Central memory CD8-positive, alpha-beta T cell (primary cell): ENCODE measurements around the gene FUT3.

ENCODE experiments used
- ATAC-seq: fragments of 150-1000 bp; cut with Tn5 transposase; replicated peaks from 2 replicates; pipeline ENCODE4 v1.10.0; 2022; ENCODE audit warnings: mild to moderate bottlenecking, moderate FRiP score, moderate number of reproducible peaks; ENCODE audit not compliant: poor library complexity, severe bottlenecking; ENCODE audit errors: extremely low read depth
- DNase-seq, 2 donors: peaks; one replicate each; pipeline ENCODE4 v3.0.0; 2021; ENCODE audit warnings: low spot score in 2 of 2
- H3K27ac Mint-ChIP-seq: one replicate; pipeline ENCODE4 v1.8.0; 2022; ENCODE audit warnings: low read depth, mild to moderate bottlenecking, moderate library complexity, mixed read lengths
- H3K27me3 Mint-ChIP-seq: one replicate; pipeline ENCODE4 v1.8.0; 2022; ENCODE audit warnings: mixed read lengths
- H3K36me3 Mint-ChIP-seq: one replicate; pipeline ENCODE4 v1.8.0; 2022; ENCODE audit warnings: mild to moderate bottlenecking, moderate library complexity, mixed read lengths; ENCODE audit not compliant: insufficient read depth
- H3K4me1 Mint-ChIP-seq: one replicate; pipeline ENCODE4 v1.8.0; 2022; ENCODE audit warnings: mixed read lengths
- H3K4me3 Mint-ChIP-seq: one replicate; pipeline ENCODE4 v1.8.0; 2022; ENCODE audit warnings: mild to moderate bottlenecking, moderate library complexity, mixed read lengths
- H3K9me3 Mint-ChIP-seq: one replicate; pipeline ENCODE4 v1.8.0; 2022; ENCODE audit warnings: mixed read lengths

Gene FUT3

GRCh38 chr19:5851302-5851701 is at the start of gene FUT3:
TSS of gene FUT3 (minus strand) at chr19:5851449.
- no peak within 1 kb of the TSS for H3K27ac Mint-ChIP-seq
- no peaks in the 10 kb centered on the region for H3K27me3 Mint-ChIP-seq
- DNase-seq (no peak), ATAC-seq (no peak)
- no peaks in the 10 kb centered on the region for H3K36me3 Mint-ChIP-seq
- H3K9me3 Mint-ChIP-seq, result no peaks in the 10 kb centered on the region
- H3K4me3 Mint-ChIP-seq, result no peak within 1 kb of the TSS
- H3K4me1 Mint-ChIP-seq, result no peaks in the 10 kb centered on the region

- no peak for DNase-seq
- no peak overlapping the region for H3K4me3 Mint-ChIP-seq
- no peak overlapping the region for H3K27ac Mint-ChIP-seq
- H3K36me3 Mint-ChIP-seq, result peaks cover 33% of the 10 kb centered on the region
- H3K9me3 Mint-ChIP-seq, result no peaks in the 10 kb centered on the region
- no peaks in the 10 kb centered on the region for H3K27me3 Mint-ChIP-seq
- ATAC-seq, result no peak
- H3K4me1 Mint-ChIP-seq, result peaks cover 27% of the 10 kb centered on the region
These were observed 49.7 kb upstream of the FUT3 start for GRCh38 chr19:5900976-5901375.

GRCh38 chr19:5899728-5900526 is 48.7 kb upstream of the FUT3 start:
- Mint-ChIP-seq H3K36me3 (peaks cover 33% of the 10 kb centered on the region), H3K27me3 (no peaks in the 10 kb centered on the region), H3K4me3 (no peak overlapping the region), H3K9me3 (no peaks in the 10 kb centered on the region), H3K4me1 (peaks cover 27% of the 10 kb centered on the region), H3K27ac (no peak overlapping the region)
- no peak for DNase-seq
- ATAC-seq, result no peak

GRCh38 chr19:5897189-5897969 is 46.1 kb upstream of the FUT3 start:
- H3K4me3 Mint-ChIP-seq, result no peak overlapping the region
- peaks cover 13% of the 10 kb centered on the region for H3K4me1 Mint-ChIP-seq

GRCh38 chr19:5896365-5897076 is 45.3 kb upstream of the FUT3 start:
- peaks cover 17% of the 10 kb centered on the region for H3K4me1 Mint-ChIP-seq
- H3K27ac Mint-ChIP-seq, result no peak overlapping the region
- peaks cover 13% of the 10 kb centered on the region for H3K36me3 Mint-ChIP-seq
- ATAC-seq (no peak), DNase-seq (no peak)
- no peak overlapping the region for H3K4me3 Mint-ChIP-seq
- H3K27me3 Mint-ChIP-seq, result no peaks in the 10 kb centered on the region
- no peaks in the 10 kb centered on the region for H3K9me3 Mint-ChIP-seq

More at GRCh38 chr19:5897189-5897969, 46.1 kb upstream of the FUT3 start:
- H3K36me3 Mint-ChIP-seq, result peaks cover 17% of the 10 kb centered on the region
- ATAC-seq, result no peak
- no peak for DNase-seq
- H3K9me3 Mint-ChIP-seq, result no peaks in the 10 kb centered on the region
- H3K27me3 Mint-ChIP-seq, result no peaks in the 10 kb centered on the region
- no peak overlapping the region for H3K27ac Mint-ChIP-seq

GRCh38 chr19:5895890-5896289 is 44.6 kb upstream of the FUT3 start:
- H3K27me3 Mint-ChIP-seq, result no peaks in the 10 kb centered on the region
- ATAC-seq (no peak), DNase-seq (no peak)
- no peak overlapping the region for H3K27ac Mint-ChIP-seq
- peaks cover 9% of the 10 kb centered on the region for H3K36me3 Mint-ChIP-seq
- no peak overlapping the region for H3K4me3 Mint-ChIP-seq
- H3K4me1 Mint-ChIP-seq, result peaks cover 11% of the 10 kb centered on the region
- H3K9me3 Mint-ChIP-seq, result no peaks in the 10 kb centered on the region

- no peak overlapping the region for H3K27ac Mint-ChIP-seq
- DNase-seq (no peak), ATAC-seq (no peak)
- H3K9me3 Mint-ChIP-seq, result no peaks in the 10 kb centered on the region
- H3K4me1 Mint-ChIP-seq, result peaks cover 10% of the 10 kb centered on the region
- peaks cover 10% of the 10 kb centered on the region for H3K36me3 Mint-ChIP-seq
- H3K4me3 Mint-ChIP-seq, result no peak overlapping the region
- H3K27me3 Mint-ChIP-seq, result no peaks in the 10 kb centered on the region
These were observed 44.2 kb upstream of the FUT3 start for GRCh38 chr19:5895409-5895808.

GRCh38 chr19:5894704-5895349 is 43.6 kb upstream of the FUT3 start:
- no peaks in the 10 kb centered on the region for H3K9me3 Mint-ChIP-seq
- no peak for DNase-seq
- H3K4me3 Mint-ChIP-seq, result no peak overlapping the region
- no peak for ATAC-seq
- peaks cover 5% of the 10 kb centered on the region for H3K4me1 Mint-ChIP-seq
- H3K27me3 Mint-ChIP-seq, result no peaks in the 10 kb centered on the region
- no peak overlapping the region for H3K27ac Mint-ChIP-seq
- H3K36me3 Mint-ChIP-seq, result peaks cover 5% of the 10 kb centered on the region

- Mint-ChIP-seq H3K4me1 (peaks cover 4% of the 10 kb centered on the region), H3K36me3 (peaks cover 6% of the 10 kb centered on the region), H3K4me3 (no peak overlapping the region), H3K9me3 (no peaks in the 10 kb centered on the region), H3K27ac (no peak overlapping the region), H3K27me3 (no peaks in the 10 kb centered on the region)
- ATAC-seq (no peak), DNase-seq (no peak)
These were observed 42.9 kb upstream of the FUT3 start for GRCh38 chr19:5893907-5894703.

- H3K4me3 Mint-ChIP-seq, result no peak overlapping the region
- ATAC-seq, result no peak
- H3K27ac Mint-ChIP-seq, result no peak overlapping the region
These were observed 42.2 kb upstream of the FUT3 start for GRCh38 chr19:5893296-5893903.

GRCh38 chr19:5892772-5893275 is 41.6 kb upstream of the FUT3 start:
- H3K9me3 Mint-ChIP-seq, result no peaks in the 10 kb centered on the region
- H3K27me3 Mint-ChIP-seq, result no peaks in the 10 kb centered on the region
- H3K4me3 Mint-ChIP-seq, result no peak overlapping the region
- peaks cover 4% of the 10 kb centered on the region for H3K4me1 Mint-ChIP-seq
- H3K36me3 Mint-ChIP-seq, result peaks cover 8% of the 10 kb centered on the region
- ATAC-seq (no peak), DNase-seq (no peak)
- no peak overlapping the region for H3K27ac Mint-ChIP-seq

More at GRCh38 chr19:5893296-5893903, 42.2 kb upstream of the FUT3 start:
- peaks cover 4% of the 10 kb centered on the region for H3K4me1 Mint-ChIP-seq
- peaks cover 8% of the 10 kb centered on the region for H3K36me3 Mint-ChIP-seq
- DNase-seq, result no peak
- H3K27me3 Mint-ChIP-seq, result no peaks in the 10 kb centered on the region
- H3K9me3 Mint-ChIP-seq, result no peaks in the 10 kb centered on the region
